MM.1S (cell line): ENCODE results near the gene APOA5.

ENCODE experiments used
- DNase-seq: peaks from one replicate; pipeline ENCODE4 v3.0.0-alpha.2; 2015
- H2AFZ ChIP-seq: fragments of 300-600 bp; sonication (generic); 2 replicates; pipeline ENCODE4 v1.6.0; 2016; ENCODE audit warnings: antibody characterized with exemption, low read length
- H3F3A ChIP-seq: fragments of 300-600 bp; sonication (generic); 2 replicates; pipeline ENCODE4 v1.6.1; 2016; ENCODE audit warnings: mild to moderate bottlenecking, antibody characterized with exemption, low read length, moderate library complexity, mixed read lengths; ENCODE audit not compliant: insufficient read depth
- H3K27ac ChIP-seq: fragments of 300-600 bp; sonication (generic); 2 replicates; pipeline ENCODE4 v1.5.1; 2016; ENCODE audit warnings: mild to moderate bottlenecking, low read length
- H3K27me3 ChIP-seq: fragments of 300-600 bp; sonication (generic); replicated peaks from 2 replicates; pipeline ENCODE4 v1.6.0; 2016; ENCODE audit warnings: low read length; ENCODE audit not compliant: insufficient read depth
- H3K36me3 ChIP-seq: fragments of 300-600 bp; sonication (generic); replicated peaks from 2 replicates; pipeline ENCODE4 v1.6.1; 2016; ENCODE audit warnings: mild to moderate bottlenecking, low read length, mixed read lengths; ENCODE audit not compliant: insufficient read depth
- H3K4me1 ChIP-seq: fragments of 300-600 bp; sonication (generic); 2 replicates; pipeline ENCODE4 v1.6.1; 2016; ENCODE audit warnings: low read length, mixed read lengths
- H3K4me2 ChIP-seq: fragments of 300-600 bp; sonication (generic); 2 replicates; pipeline ENCODE4 v1.6.0; 2016; ENCODE audit warnings: low read depth, low read length
- H3K4me3 ChIP-seq: fragments of 300-600 bp; sonication (generic); 2 replicates; pipeline ENCODE4 v1.5.1; 2016; ENCODE audit warnings: low read length, mixed read lengths
- H3K79me2 ChIP-seq: fragments of 300-600 bp; sonication (generic); 2 replicates; pipeline ENCODE4 v1.6.1; 2016; ENCODE audit warnings: mixed run types, low read length, mixed read lengths
- H3K9ac ChIP-seq: fragments of 300-600 bp; sonication (generic); 2 replicates; pipeline ENCODE4 v1.6.1; 2016; ENCODE audit warnings: low read length, mixed read lengths
- H3K9me2 ChIP-seq: fragments of 300-600 bp; sonication (generic); replicated peaks from 2 replicates; pipeline ENCODE4 v1.6.1; 2016; ENCODE audit warnings: mild to moderate bottlenecking, low read length, mixed read lengths; ENCODE audit not compliant: insufficient read depth
- H3K9me3 ChIP-seq: fragments of 300-600 bp; sonication (generic); replicated peaks from 2 replicates; pipeline ENCODE4 v1.6.1; 2016; ENCODE audit warnings: mild to moderate bottlenecking, low read length, mixed read lengths; ENCODE audit not compliant: insufficient read depth
- H4K20me1 ChIP-seq: fragments of 300-600 bp; sonication (generic); 2 replicates; pipeline ENCODE4 v1.6.1; 2016; ENCODE audit warnings: mild to moderate bottlenecking, low read length, moderate library complexity, mixed read lengths; ENCODE audit not compliant: insufficient read depth
- EZH2 ChIP-seq: fragments of 300-600 bp; sonication (generic); optimal IDR thresholded peaks from 2 replicates; pipeline ENCODE3; 2017; ENCODE audit warnings: low read depth, mild to moderate bottlenecking, antibody characterized with exemption, low read length, mixed read lengths
- EZH2phosphoT487 ChIP-seq: fragments of 300-600 bp; sonication (generic); IDR thresholded peaks from 2 replicates; pipeline ENCODE4 v1.6.1; 2018; ENCODE audit warnings: antibody characterized with exemption, low read length
- TF ChIP-seq, protein P1 (sequence below): fragments of 300-600 bp; sonication (generic); IDR thresholded peaks from 2 replicates; pipeline ENCODE4 v1.5.1; 2016; ENCODE audit warnings: antibody characterized with exemption, low read length, mixed read lengths

APOA5 gene

DNA sequence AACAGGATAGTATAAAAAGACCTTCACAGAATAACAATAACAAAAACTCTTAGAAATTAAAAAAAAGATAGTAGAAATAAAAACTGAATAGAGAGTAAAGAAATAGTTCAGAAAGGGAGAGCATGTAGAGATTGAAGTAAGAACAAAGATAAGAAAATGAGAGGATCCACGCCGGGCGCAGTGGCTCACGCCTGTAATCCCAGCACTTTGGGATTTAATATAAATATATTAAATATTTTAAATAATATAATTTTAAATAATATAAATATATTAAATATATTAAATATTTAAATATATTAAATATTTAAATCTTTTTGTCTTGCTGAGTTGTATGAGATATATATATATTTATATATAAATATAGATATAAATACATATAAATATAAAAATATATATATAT, 20.4 kb upstream of the APOA5 start:
- H3K27ac ChIP-seq, result no peak overlapping the region
- H3F3A ChIP-seq, result no peaks in the 10 kb centered on the region

DNA sequence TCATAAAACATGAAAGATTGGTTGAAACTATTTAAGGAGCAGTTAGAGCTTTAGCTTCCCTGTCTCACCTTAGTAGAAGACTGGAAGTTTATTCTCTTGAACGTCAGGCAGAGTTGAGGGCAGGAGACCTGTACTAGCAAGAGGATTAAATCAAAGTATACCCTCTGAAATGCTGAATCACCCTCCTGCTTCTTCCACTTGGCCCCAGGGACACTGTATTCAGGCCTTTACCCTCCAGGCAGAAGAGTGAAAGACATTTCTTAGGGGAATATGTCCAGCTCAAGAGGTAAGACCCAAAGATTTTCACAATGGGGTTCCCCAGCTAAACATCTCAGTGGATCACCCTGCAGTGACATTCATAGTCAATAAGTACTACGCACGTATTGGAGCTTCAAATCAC, 19.5 kb upstream of the APOA5 start:
- Histone ChIP-seq H3K4me3 (no peak overlapping the region), H3K27me3 (no peaks in the 10 kb centered on the region), H4K20me1 (no peaks in the 10 kb centered on the region), H3K36me3 (no peaks in the 10 kb centered on the region), H3K79me2 (no peaks in the 10 kb centered on the region), H3K4me1 (no peaks in the 10 kb centered on the region), H3K9ac (no peak overlapping the region), H3K27ac (no peak overlapping the region), H3K9me3 (no peaks in the 10 kb centered on the region), H3F3A (no peaks in the 10 kb centered on the region), H2AFZ (no peak overlapping the region), H3K9me2 (no peaks in the 10 kb centered on the region), H3K4me2 (no peak overlapping the region)
- no peak for TF ChIP-seq EZH2phosphoT487
- DNase-seq, result no peak

More for the DNA sequence above, 20.4 kb upstream of the APOA5 start:
- no peaks in the 10 kb centered on the region for H3K9me2 ChIP-seq
- no peak overlapping the region for H3K9ac ChIP-seq
- H3K79me2 ChIP-seq, result no peaks in the 10 kb centered on the region
- no peak overlapping the region for H3K4me3 ChIP-seq
- no peaks in the 10 kb centered on the region for H3K36me3 ChIP-seq
- no peaks in the 10 kb centered on the region for H3K9me3 ChIP-seq
- no peaks in the 10 kb centered on the region for H4K20me1 ChIP-seq
- H2AFZ ChIP-seq, result no peak overlapping the region
- no peaks in the 10 kb centered on the region for H3K4me1 ChIP-seq
- H3K4me2 ChIP-seq, result no peak overlapping the region
- DNase-seq, result no peak
- no peaks in the 10 kb centered on the region for H3K27me3 ChIP-seq
- TF ChIP-seq, protein P1, sequence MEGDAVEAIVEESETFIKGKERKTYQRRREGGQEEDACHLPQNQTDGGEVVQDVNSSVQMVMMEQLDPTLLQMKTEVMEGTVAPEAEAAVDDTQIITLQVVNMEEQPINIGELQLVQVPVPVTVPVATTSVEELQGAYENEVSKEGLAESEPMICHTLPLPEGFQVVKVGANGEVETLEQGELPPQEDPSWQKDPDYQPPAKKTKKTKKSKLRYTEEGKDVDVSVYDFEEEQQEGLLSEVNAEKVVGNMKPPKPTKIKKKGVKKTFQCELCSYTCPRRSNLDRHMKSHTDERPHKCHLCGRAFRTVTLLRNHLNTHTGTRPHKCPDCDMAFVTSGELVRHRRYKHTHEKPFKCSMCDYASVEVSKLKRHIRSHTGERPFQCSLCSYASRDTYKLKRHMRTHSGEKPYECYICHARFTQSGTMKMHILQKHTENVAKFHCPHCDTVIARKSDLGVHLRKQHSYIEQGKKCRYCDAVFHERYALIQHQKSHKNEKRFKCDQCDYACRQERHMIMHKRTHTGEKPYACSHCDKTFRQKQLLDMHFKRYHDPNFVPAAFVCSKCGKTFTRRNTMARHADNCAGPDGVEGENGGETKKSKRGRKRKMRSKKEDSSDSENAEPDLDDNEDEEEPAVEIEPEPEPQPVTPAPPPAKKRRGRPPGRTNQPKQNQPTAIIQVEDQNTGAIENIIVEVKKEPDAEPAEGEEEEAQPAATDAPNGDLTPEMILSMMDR, result no peak
- TF ChIP-seq EZH2phosphoT487, result no peak
- no peak for TF ChIP-seq EZH2

DNA sequence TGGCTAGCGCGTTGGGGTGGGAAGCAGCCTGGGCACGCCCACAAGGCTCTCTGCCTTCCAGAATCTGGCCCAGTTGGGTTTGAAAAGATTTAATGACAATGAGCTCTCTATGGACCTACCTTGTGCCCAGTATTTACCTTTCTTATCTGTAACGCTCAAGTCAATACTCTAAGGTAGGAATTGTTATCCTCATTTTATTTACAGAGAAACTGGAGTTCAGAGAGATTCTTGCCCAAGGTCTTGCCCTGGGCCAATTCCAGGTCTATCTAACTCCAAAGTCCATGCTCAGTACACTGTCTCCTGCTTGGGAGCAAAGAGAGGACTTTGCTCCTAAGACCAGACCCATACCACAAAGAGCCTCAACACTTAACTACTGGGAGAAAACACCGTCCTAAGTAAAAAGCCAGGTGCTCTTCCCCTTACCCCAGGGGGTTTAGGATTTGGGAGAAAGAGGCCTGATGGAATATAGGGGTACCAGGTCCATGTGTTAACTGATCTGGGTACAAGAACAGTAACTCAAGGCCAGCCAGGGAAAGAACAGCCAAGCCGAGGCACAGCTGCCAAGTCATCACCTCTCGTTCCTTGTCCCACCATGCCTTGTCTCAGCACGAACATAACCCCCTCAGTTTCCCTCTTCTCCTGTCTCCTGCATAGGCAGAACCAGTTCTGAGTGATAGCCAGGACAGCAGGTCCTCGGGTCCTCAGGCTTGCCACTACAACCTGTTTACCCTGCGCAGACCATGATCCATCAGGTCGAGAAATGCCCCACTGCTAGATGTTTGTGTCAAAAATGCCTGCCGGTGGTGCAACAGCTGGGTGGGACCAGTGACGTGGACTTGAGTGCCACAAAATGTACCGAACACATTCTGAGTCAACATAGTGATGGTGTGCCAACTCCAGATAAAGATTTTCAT, 16.8 kb upstream of the APOA5 start:
- Histone ChIP-seq H3K27me3 (no peaks in the 10 kb centered on the region), H3K4me2 (no peak overlapping the region), H3K36me3 (no peaks in the 10 kb centered on the region), H4K20me1 (no peaks in the 10 kb centered on the region), H2AFZ (no peak overlapping the region), H3K9me3 (no peaks in the 10 kb centered on the region), H3K9ac (no peak overlapping the region), H3K79me2 (no peaks in the 10 kb centered on the region), H3K4me3 (no peak overlapping the region), H3F3A (no peaks in the 10 kb centered on the region), H3K27ac (no peak overlapping the region), H3K9me2 (no peaks in the 10 kb centered on the region), H3K4me1 (no peaks in the 10 kb centered on the region)
- TF ChIP-seq EZH2phosphoT487, result no peak
- TF ChIP-seq, protein P1, result no peak
- no peak for TF ChIP-seq EZH2
- DNase-seq, result no peak

DNA sequence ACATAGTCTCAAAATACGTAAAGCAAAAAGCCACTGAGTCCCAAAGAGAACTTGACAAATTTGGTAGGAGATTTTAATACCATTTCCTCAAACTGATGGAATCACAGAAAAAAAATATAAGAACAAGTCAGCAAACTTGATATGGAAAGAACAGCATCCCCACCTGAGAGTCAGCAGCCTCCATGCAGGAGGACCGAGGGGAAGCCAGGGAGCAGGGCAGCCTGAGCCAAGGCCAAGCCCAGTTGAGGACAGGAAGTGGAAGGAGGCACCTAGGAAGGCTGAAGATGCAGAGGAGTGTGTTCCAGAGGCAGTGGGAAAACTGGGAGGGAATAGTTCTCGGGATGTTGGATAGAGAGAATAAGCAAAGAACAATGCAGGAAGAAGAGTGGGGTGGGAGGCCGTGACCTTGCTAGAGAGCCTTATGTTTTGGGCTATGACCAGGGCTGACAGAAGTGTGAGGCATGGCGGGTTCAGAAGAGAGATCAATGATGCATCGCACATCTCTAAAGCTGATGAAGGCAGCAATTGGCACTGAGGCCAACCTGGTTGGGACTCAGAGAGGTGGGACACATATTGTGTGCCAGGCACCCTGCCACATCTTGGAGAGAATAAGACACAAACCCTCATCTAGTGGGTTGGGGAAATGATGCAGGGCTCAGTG, 16.1 kb upstream of the APOA5 start:
- Histone ChIP-seq H3K4me3 (no peak overlapping the region), H3F3A (no peaks in the 10 kb centered on the region), H3K27ac (no peak overlapping the region), H3K36me3 (no peaks in the 10 kb centered on the region), H3K4me2 (no peak overlapping the region), H3K9me2 (no peaks in the 10 kb centered on the region), H3K9me3 (no peaks in the 10 kb centered on the region), H3K27me3 (no peaks in the 10 kb centered on the region), H3K79me2 (no peaks in the 10 kb centered on the region), H2AFZ (no peak overlapping the region), H4K20me1 (no peaks in the 10 kb centered on the region), H3K9ac (no peak overlapping the region), H3K4me1 (no peaks in the 10 kb centered on the region)
- no peak for DNase-seq
- TF ChIP-seq EZH2, result no peak
- no peak for TF ChIP-seq EZH2phosphoT487
- TF ChIP-seq, protein P1, result no peak
